Cerebellar nuclear complex (tissue), 1 donor: Measurements from ENCODE around the gene OPCML.

Source experiments
- DNase-seq, 2 experiments: peaks; one replicate each; lab custom pipeline; 2025; lab: John Stamatoyannopoulos, UW

Gene OPCML

DNA sequence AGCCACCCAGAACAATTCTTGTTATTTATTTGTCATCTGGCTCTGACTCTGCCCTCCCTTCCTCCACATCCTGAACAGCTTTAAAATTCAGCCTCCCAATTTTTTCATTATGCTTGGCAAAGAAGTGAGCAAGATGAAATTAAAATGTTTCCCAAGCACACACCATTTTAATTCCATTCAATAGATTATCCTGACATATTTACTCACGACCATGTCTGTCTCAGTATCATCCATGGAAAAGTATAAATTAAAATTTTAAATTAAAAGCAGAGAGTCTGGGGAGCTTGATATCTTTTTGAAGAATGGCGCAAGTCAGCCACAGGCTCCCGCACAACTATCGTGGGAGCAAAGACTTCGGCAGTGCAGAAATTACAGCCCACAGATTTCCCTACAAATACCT, 862.4 kb downstream of the OPCML start:
- no peak for DNase-seq

DNA sequence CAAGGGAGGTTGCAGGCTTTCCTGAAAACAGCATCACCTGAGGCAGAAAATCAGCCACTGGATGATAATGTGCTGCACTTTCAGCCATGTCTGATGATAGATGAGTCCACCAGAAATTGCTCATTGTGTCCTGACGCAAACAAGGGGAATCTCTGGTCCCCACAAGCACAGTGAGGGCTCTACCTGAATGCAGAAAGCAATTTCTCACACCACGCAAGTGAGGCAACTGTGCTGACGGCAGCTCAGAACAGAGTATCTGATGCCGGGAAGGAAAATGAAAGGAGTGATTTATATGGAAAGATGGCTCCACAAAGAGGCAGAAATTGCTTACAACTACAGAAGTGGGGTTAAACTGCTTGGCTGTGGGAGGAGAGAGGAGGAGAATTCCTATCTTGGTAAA, 867.1 kb downstream of the OPCML start:
- no peak for DNase-seq

DNA sequence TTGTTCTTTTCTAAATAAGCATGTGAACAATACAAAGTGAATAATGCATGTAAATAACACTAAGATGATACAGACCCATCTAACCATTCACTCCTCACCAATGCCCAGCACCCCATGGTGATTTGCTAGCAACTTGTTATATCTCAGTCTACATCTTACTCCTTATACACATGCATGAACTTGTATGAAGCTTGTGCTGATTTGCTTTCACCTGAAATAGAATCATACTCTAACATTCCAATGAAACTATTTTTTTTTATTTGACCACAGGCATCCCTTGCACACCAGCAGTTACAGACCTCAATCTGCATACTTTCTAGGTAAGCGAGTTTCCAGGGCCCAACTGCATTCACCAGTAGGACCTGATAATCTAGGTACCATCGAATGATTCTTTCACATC, 873.6 kb downstream of the OPCML start:
- no peak for DNase-seq

DNA sequence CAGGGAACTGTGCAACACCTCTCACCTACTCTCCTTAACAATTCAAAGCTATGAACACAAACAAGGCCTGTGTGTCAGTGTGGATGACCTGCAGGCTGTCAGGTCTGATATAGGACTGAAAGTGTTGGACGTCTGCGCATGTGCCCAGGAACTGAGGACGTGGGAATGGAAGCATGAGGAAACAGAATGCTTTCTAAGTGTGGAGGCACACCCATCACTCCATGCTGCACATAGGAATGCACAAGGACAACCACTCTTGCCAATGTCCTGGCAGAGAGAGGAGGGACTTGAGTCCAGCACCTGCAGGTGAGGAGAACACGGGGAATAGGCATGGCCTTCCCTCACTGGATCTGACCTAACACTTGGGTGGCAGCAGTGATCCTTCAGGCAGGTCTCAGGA, 874.3 kb downstream of the OPCML start:
- DNase-seq = no peak

DNA sequence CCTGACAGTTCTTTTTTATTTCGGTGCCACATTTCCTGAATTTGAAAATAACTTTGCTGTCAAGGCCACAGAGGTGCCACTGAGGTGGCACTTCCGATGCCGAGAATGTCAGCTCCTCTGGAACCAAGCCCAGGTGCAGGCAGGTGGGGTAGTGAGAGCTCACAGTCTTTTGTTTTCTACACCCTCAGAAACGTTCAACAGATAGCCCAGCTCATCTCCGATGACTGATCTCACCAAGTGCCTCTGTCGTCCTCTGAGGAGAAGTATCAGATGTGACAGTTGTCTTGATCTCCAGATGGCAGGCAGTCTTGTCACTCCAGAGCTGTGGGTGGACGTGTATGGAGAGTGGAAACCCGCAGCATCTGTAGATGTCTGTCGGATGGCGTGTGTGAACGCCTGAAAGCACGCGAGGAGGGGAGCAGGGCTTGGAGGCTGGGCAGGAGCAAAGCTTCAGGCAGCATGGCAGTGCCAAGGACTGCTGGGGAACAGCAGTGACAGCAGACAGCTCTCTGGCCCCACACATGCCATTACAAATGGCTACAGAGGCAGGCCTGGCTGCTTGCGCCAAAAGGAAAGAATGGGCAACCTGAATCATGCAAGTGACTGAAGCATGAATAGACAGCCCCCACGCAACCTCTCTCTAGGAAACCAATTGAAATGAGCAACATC, 877.0 kb downstream of the OPCML start:
- peak in 1 of 2 experiments; percentile 62 for DNase-seq

DNA sequence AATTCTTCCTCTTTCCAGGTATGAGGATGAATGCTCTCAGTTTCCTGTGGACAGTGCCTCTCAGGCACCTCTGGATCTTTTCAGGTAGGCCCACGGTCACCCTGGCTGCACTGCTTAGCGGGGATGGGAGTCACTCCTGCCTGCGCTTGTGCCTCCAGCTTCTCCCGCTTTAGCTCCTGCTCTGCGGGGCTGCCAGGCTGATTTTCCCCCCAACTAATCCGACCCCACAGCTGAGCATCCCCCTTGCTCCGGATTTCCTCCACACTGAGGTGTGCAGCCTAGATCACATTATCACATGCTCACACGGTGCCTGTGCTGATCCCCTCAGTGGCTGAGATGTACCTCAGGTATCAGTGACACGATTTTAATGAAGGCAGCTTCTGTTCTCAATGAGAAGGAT, 879.1 kb downstream of the OPCML start:
- DNase-seq = no peak

DNA sequence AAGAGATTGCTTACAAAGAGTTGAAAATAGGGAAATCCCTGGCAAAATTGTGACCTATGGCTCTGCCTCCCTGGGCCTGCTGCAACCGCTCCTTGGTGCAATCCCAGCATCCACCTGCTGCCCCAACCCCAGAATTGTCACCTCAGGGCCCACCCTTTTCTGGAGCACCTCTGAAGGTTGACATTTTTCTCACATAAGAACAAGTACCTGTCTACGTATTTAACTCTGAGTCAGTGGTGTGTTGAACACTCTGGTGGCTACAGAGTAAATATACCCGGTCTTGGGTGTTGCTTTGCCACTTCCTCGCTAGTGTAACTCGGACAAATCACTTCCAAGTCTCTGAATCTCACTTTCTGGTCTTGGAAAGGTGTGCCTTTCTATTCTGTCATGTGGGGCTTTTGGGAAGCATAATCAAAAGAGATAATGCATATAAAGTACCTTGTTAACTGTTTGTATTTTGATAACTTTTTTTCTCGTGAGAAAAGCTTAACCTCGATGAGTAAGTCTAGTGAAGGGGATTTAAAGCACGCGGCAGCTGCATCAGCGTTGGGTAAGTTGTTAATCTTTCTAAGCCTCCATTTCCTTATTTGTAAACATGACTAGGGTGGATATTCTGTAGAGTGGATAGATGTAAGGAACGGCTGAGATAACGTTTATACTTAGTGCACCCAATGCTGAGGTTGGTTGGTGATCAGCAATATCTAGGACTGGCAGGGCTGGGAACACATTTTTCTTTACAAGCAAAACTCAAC, 881.2 kb downstream of the OPCML start:
- DNase-seq = no peak

DNA sequence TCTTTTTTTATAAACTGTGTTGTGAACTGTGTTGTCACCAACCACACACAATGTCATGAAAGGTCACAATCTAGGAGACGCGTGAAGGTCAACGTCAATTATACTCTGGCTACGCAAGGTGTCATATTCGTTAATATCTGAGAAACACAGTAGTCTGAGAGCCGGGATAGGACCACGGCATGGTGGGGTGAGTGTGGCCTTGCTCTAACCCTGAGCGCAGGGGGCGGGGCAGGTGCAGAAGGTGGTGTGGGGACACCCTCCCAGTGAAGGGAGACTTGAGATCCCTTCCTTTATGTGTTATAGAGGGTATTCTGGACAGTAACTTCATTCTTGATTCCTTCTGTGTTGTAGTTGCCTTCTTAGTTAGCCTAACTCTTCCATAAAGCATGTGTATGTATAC, 883.0 kb downstream of the OPCML start:
- no peak for DNase-seq

DNA sequence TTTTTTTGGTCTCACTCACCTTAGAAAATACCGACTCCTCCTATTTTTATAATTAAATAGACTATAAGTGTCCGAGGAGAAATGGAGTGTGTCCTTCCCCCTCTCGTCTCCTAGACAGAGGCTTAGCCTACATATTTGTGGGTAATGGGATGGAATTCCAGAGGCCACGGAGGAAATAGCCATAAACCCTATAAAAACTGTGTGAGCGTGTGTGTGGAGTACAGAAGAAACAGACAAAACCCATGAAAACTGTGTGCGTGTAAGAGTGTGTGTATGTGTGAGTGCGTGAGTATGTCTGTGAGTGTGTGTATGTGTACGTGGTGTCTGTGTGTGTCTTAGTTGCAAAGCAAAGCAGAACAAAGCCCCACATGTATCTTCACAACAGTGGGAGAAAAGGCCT, 883.5 kb downstream of the OPCML start:
- DNase-seq = no peak

DNA sequence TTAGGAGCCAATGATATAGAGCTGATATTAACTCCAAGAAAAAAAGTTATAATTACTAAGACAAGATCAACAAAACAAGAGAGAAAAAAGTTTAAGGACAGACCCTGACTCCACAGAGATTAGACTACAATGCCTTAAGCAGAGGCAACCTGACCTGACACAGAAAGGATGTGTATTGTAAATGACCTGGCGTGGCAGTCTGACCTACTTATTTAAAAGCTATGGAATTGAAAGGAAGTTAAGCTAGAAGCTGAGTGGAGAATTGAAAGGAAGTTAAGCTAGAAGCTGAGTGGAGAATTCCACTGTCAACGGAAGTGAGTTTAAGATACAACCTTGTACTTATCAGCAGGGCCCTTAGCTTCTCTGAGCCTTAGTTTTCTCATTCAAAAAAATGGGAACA, 885.4 kb downstream of the OPCML start:
- DNase-seq = no peak

DNA sequence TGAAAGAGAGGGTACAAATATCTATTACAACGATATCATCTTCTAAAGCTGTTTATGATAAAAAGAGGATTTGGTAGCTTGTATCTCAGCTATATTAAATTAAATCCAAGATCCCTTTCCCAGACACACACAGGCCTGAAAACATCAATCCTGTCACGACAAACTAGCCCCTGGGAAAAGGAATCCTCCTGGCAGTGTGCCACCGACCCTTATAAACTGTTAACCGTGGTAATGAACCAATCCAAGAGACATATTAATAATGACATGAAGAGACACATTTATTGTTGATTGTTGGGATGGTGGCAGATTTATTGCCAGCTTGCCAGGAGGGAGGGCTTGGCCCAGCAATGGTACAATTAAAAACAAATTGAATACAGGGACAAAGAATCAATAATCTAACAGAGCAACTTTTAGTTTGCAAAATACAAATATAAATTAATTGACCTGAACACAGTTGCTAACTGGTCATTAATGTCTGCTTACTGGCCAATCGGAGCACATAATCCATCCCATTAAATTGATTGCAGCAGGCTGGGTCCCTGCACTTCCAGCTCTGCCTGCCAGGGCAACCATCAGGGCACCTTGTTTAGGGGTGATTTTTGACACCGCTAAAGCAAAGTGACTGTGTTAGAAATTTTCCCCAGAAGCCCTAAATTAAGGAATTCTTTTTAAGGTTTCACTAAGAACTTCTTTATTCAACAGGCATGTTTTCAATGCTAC, 887.6 kb downstream of the OPCML start:
- DNase-seq = no peak

DNA sequence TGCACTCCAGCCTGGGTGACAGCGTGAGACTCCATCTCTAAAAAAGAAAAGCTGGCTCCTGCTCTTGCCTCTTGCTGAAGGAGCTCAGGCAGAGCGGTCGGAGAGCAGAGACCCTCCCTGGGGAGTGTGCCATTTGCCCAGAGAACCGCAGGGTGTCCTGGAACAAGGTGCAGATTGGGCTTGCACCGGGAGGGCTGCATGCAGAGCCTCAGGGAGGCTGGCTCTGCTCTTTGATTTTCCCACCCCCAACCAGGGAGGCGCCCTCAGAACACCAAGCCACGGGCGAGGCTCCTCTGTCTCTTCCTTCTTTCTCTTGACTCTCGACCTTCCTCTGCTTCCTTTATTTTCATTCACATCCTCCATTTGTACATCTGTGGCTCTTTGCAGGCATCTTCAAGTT, 889.1 kb downstream of the OPCML start:
- DNase-seq = no peak

DNA sequence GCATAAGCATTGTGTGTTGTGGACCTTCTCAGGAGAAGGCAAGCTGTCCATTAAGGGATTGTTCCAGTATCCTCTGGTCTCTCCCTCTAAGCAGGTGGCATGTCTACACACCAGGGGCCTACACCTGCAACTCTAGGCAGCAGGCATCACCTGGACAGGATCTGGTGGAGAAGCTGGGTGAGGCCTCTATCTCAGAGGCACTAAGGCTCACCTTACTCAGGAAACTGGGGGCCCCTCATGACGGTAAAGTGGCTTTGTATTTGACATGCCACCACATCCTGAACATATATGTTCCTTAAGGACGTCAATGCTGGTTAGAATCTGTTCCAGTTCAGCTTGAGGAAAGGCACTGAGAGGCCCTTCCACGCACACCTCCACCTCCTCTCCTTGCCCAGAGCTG, 891.3 kb downstream of the OPCML start:
- DNase-seq = no peak

DNA sequence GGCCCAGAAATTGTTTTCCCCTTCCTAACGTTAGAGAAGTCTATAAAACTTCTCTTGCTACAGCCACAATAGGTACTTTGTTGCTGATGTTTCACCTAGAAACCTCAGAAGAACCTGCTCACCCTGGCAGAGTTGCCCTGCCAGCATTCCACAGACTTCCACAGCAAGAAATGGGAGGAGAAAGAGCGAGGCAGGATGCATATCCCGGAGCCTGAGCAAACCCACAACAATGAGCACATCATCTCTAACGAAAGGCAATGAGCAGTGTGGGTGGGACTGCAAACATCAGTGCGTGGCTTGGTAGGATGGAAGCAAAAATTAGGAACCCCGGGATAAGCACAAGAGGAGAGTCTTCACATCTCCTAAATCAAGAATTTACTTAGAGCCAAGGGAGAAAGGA, 892.3 kb downstream of the OPCML start:
- DNase-seq = no peak

DNA sequence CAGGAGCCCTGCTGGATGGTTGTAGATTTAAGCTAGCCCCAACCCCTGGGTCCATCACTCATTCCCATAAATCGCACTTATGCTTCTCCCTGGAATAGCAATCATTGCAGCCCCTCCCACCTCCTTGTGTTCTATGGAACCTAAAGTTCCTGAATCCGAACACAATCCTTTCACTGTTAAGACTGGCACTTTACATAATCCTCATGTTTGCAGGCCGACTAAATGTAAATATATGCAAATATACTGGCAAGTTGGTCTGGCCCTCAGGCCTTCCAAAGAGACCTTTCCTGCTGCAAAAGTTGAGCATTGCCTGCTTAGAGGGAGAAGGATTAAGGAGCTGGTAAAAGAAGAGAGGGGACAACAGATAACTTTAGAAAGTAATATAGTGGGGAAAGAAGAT, 892.9 kb downstream of the OPCML start:
- DNase-seq = no peak

DNA sequence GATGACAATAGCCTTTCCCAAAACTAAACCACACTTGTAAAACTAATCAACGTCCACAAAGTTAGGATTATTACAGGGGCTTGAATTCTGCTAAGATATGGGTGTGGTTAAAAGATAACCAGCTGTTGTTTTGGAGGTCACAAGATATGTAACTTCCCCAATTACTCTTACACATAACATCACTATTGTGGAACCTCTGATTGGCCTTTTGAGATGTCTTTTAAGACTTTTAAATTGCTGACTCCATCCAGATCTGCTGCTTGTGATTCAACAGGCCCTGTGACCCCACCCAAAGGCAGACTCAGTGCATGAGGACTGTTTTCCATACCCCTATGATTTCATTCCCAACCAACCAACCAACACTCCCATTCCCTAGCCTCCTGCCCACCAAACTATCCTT, 893.9 kb downstream of the OPCML start:
- no peak for DNase-seq

DNA sequence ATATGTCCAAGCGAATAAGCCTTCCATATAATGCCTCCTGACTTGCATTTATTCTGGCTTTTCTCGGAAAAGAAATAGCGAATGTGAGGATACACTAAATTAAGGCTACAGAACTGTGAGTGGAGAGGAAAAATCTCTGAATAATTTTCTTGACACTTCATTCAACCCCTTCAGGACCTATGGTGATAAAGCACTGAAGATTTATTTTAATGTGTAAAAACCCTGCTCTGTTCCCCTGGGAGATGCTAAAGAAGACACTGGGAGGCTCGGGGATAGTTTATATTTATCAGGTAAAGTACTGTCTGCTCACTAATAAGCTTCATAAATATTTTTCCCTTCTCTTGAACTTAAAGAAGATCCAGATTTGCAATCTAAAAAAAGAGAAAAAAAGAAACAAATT, 895.8 kb downstream of the OPCML start:
- no peak for DNase-seq

DNA sequence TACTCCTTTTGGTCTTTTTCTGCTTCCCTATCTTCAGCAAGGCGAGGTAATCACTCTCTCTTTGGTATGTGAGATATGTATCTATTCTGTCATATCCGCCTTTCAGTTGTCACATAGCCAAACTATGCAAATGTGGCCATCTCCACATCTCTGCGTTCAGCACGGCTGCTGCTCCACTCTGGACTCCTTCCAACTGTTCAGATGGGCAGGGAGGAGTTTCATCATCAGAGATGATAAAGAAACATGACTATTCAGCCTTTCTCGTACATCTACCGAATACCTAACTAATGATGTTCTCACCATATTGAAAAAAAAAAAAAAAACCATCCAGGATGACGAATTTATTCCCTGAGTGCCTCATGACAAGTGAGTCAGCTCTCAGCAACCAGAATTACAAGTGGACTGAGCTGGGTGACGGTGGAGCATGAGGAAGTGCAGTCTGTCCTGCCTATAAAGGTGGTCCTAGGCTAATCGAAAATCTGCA, 899.6 kb downstream of the OPCML start:
- no peak for DNase-seq

DNA sequence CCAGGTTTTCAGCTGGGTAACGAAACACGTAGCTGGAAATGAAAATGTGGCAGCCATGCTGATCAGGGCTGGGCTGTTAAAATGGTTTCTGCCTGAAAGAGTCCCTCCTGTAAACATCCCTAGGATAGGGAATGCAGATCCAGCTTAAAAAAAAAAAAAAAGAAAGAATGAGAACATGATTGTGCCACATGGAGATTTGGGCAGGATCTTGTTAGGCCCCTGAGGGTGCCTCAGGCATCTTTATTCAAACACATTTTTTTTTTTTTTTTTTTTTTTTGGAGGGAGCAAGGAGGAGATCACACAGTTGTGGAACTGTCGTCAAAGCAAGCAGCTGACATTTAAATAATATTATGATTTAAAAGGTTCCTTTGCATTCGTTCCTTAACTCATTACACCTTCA, 900.3 kb downstream of the OPCML start:
- no peak for DNase-seq

DNA sequence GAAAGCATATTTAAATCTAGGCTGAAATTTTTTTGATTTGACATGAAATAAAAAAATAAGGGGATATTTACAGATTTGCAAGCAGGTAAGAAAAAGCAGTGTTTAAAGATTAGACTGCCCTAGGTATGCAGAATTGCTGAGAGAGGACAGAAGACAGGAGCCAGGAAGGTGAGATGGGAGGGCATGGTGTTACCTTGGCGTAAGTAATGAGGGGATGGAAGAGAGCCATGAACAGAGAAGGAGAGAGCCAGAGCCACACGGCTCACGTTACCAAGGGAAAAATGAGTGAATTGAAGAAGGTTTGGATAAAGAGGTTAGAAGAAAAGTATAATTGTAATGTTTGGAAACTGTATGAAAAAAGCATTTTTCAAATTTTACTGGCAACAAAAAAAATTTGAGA, 904.3 kb downstream of the OPCML start:
- peak; percentile 49 to 65 for DNase-seq

DNA sequence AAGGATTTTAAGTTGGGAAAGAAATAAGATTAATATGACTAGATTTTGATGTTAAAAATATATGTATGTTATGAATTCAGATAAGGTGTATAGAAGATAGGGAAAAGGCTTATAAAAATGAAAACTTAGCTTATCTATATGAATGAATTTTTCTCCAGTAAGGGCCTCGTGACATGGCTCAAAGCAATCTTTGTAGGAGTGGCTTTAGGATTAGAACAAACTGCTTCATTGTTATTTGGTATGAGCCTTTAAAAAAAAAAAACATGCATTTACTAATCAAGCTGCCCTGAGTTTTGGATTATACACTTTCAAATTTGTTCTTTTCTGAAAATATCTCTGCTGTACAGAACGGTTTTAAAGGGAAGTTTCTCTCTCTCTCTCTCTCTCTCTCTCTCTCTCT, 905.9 kb downstream of the OPCML start:
- DNase-seq = no peak

DNA sequence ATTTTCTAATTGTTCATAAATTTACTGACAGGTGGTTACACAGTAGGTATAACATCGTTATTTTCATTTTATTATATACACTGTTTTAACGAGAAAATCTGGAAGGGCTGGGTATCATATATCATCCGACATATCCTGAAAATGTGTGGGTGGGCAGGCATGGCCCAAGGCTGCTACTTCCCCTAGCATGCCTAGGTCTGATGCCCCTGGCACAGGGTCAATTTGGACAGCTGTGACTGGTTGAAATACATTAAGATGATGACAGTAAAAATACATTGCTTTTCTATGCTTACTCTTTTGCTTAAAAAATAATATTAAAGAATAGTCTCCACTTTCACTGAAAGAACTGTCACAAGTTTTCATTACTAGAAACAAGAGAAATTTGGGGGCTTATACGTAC, 908.8 kb downstream of the OPCML start:
- DNase-seq = no peak

DNA sequence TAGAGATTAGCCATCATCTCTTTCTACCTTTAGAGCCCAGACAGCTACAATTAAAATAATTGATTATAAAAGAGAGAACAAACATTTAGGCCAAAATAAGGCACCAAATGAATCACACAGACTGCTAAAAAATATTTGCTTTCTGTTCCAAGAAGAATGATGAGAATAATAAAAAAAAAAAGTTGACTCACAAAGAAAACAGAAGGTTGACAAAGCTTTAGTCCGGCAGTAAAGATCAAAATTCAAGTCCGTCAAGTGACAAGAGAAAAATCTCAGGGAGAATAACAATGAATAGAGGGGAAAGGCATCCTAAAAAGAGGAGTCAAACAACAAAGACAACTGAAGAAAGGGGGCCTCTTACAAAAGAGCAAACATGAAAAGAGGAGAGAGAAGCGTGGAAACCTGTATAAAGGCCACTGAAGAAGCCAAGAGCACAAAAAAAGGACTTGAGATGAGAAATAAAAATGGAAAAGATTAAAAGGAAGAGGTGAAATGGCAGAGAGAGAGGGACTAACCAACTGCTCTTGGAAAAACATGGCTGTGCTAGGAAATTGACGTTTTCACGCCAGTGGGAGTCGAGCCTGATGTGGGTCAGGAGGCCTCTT, 910.2 kb downstream of the OPCML start:
- DNase-seq = no peak
